Ishikawa (cell line): ENCODE data around the gene DMD.

Experiments used
- CEBPB ChIP-seq: IDR thresholded peaks from 2 replicates; pipeline ENCODE4 v1.6.1; 2012
- CREB1 ChIP-seq: IDR thresholded peaks from 2 replicates; pipeline ENCODE4 v1.6.1; 2012; ENCODE audit warnings: low read depth
- EGR1 ChIP-seq: IDR thresholded peaks from 2 replicates; pipeline ENCODE4 v1.6.1; 2012
- EP300 ChIP-seq: IDR thresholded peaks from 2 replicates; pipeline ENCODE4 v1.6.1; 2012; ENCODE audit warnings: borderline replicate concordance
- FOXM1 ChIP-seq: IDR thresholded peaks from 2 replicates; pipeline ENCODE4 v1.6.1; 2012; ENCODE audit warnings: low read depth, borderline replicate concordance
- NFIC ChIP-seq: IDR thresholded peaks from 2 replicates; pipeline ENCODE4 v1.6.1; 2012
- RAD21 ChIP-seq: IDR thresholded peaks from 2 replicates; pipeline ENCODE4 v1.6.1; 2012; ENCODE audit warnings: low read depth
- TAF1 ChIP-seq: IDR thresholded peaks from 2 replicates; pipeline ENCODE4 v1.6.1; 2012; ENCODE audit warnings: low read depth, mild to moderate bottlenecking
- TCF12 ChIP-seq: IDR thresholded peaks from 2 replicates; pipeline ENCODE4 v1.6.1; 2012; ENCODE audit warnings: low read depth
- TEAD4 ChIP-seq: IDR thresholded peaks from 2 replicates; pipeline ENCODE4 v1.6.1; 2012
- YY1 ChIP-seq: IDR thresholded peaks from 2 replicates; pipeline ENCODE4 v1.6.1; 2012; ENCODE audit warnings: low read depth
- ZBTB7A ChIP-seq: IDR thresholded peaks from 2 replicates; pipeline ENCODE4 v1.6.1; 2012; ENCODE audit warnings: low read depth
- TF ChIP-seq, protein P1 (sequence below): IDR thresholded peaks from 2 replicates; pipeline ENCODE4 v1.6.1; 2012
- TF ChIP-seq, protein P2 (sequence below): IDR thresholded peaks from 2 replicates; pipeline ENCODE4 v1.6.1; 2012; ENCODE audit warnings: low read depth, mild to moderate bottlenecking
- TF ChIP-seq, protein P3 (sequence below): IDR thresholded peaks from 2 replicates; pipeline ENCODE4 v1.6.1; 2012

The DMD gene

DNA sequence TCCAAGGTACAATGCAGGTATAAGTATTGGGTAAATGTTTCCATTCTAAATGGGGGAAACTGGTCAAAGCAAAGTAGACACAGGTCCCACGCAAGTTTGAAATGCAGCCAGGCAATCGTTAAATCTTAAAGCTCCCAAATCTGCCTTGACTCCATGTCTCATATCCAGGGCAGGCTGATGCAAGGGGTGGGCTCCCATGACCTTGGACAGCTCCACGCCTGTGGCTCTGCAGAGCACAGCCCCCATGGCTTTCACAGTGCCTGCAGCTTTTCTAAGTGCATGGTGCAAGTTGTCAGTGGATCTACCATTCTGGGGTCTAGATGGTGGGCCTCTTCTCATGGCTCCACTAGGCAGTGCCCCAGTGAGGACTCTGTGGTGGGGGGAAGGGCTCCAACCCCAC, 436.4 kb downstream of the DMD start:
- TF ChIP-seq, protein P1, sequence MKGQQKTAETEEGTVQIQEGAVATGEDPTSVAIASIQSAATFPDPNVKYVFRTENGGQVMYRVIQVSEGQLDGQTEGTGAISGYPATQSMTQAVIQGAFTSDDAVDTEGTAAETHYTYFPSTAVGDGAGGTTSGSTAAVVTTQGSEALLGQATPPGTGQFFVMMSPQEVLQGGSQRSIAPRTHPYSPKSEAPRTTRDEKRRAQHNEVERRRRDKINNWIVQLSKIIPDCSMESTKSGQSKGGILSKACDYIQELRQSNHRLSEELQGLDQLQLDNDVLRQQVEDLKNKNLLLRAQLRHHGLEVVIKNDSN, result no peak
- TF ChIP-seq, protein P2, sequence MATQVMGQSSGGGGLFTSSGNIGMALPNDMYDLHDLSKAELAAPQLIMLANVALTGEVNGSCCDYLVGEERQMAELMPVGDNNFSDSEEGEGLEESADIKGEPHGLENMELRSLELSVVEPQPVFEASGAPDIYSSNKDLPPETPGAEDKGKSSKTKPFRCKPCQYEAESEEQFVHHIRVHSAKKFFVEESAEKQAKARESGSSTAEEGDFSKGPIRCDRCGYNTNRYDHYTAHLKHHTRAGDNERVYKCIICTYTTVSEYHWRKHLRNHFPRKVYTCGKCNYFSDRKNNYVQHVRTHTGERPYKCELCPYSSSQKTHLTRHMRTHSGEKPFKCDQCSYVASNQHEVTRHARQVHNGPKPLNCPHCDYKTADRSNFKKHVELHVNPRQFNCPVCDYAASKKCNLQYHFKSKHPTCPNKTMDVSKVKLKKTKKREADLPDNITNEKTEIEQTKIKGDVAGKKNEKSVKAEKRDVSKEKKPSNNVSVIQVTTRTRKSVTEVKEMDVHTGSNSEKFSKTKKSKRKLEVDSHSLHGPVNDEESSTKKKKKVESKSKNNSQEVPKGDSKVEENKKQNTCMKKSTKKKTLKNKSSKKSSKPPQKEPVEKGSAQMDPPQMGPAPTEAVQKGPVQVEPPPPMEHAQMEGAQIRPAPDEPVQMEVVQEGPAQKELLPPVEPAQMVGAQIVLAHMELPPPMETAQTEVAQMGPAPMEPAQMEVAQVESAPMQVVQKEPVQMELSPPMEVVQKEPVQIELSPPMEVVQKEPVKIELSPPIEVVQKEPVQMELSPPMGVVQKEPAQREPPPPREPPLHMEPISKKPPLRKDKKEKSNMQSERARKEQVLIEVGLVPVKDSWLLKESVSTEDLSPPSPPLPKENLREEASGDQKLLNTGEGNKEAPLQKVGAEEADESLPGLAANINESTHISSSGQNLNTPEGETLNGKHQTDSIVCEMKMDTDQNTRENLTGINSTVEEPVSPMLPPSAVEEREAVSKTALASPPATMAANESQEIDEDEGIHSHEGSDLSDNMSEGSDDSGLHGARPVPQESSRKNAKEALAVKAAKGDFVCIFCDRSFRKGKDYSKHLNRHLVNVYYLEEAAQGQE, result peak; percentile 57; the same call in 1 of the 2 replicates

DNA sequence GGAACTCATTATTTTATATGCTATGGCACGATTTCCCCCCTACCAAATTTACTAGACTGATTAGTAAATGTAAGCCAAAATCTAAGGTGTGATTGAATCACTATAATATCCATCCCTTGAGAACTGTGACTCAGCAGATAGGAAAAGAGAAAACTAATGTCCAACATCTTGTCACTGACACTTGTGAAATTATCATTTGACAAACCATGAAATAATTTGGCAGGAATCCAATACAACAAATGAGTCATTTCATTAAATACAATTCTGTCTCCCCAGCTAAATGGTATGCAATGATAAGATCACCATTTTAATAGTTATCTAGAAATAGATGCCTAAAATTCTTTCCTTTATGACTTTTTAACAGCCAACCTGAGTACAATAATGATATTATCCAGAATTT, 462.3 kb downstream of the DMD start:
- TF ChIP-seq, protein P3, sequence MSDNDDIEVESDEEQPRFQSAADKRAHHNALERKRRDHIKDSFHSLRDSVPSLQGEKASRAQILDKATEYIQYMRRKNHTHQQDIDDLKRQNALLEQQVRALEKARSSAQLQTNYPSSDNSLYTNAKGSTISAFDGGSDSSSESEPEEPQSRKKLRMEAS, result no peak
- TF ChIP-seq CREB1 (no peak), NFIC (no peak), FOXM1 (no peak)
- TF ChIP-seq, protein P2, result no peak

DNA sequence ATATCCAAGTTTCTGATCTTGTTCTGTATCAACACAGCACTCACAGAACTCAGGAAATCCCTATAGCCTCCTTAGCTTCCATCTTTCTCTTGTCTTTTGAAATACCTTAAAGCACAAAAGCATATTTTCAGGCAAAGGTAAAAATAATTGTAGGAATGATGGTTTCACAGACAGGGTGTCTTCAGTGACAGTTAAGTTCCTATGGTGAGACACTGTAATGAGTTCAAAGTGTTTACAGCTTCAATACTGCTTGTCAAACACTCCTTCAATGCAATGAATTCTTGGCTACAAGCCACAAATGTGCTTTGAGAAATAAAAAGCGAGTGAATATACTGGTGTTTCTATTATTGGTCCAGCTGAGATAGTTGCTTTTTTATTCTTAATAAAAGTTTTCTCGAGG, 466.0 kb downstream of the DMD start:
- TF ChIP-seq CREB1 (no peak), ZBTB7A (no peak), TEAD4 (no peak), YY1 (no peak), TAF1 (no peak), RAD21 (no peak), EP300 (no peak), NFIC (no peak), TCF12 (no peak)
- TF ChIP-seq, protein P2, result no peak
- TF ChIP-seq, protein P3, result no peak

DNA sequence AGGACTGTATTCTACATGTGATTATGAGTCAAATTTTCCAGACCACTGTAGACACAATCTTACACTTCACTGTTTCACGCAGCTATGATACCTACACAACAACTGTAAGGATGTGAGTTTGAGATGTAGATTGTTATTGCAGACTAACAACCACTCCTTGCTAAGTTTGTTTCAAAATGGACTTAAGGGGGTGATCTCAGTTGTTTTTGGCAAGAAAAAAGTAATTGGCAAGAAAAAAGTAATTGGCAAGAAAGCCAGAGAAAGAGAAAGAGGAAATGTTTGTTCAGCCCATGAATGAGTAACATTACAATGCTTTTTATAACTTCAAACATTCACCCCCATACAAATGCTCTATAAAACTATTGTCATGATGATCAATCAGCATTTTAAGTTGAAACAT, 466.4 kb downstream of the DMD start:
- no peak for TF ChIP-seq TEAD4
- TF ChIP-seq CEBPB, result no peak
- no peak for TF ChIP-seq FOXM1
- TF ChIP-seq EP300, result no peak
- TF ChIP-seq NFIC, result no peak
- TF ChIP-seq RAD21, result no peak
- TF ChIP-seq, protein P1, result no peak
- TF ChIP-seq EGR1, result no peak
- TF ChIP-seq, protein P2, result no peak
- TF ChIP-seq TAF1, result no peak
- no peak for TF ChIP-seq TCF12
